Hematopoietic multipotent progenitor cell treated with erythropoietin and hydrocortisone succinate and interleukin-3 and kit ligand, for 4 days (in vitro differentiated cells): Measurements from ENCODE around the gene DCDC2C.
A peak's percentile ranks its signal among the peaks of the same experiment; 100 is the strongest.

Experiments used
- DNase-seq: peaks from one replicate; pipeline ENCODE4 v3.0.0-alpha.2; 2015

The DCDC2C gene

DNA sequence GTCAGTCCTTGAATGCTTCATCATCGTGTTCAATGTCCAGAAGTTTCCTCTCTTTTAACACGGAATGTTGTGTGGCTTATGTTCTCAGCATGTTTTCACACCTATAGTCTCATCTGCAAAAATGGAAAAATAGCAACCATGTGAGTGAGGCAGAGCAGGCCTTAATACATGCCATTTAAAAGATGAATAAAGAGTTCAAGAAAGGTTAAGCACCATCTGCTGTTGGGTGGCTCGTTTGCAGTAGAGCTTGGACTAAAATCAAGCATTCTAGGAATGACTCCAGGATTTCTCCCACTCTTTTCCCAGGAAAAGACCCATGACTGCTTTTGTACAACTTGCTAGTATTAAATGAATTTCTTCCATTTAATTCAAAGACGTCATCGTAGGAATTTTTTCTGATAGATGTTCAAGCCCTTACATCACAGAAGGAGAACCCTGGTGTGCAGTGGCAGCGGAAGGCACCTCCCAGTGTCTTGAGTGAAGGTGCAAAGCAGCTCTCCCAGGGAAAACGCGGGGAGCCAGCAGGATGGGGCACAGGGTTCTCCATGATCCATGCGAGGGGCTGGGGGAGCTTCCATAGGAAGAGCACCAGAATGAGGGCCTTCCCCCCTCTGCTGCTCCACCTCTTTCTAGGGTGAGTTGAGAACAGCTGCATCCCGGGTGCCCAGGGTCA, 9.6 kb downstream of the DCDC2C start:
- no peak for DNase-seq

- no peak for DNase-seq
These were observed 15.3 kb downstream of the DCDC2C start for GRCh38 chr2:3718679-3719078.

DNA sequence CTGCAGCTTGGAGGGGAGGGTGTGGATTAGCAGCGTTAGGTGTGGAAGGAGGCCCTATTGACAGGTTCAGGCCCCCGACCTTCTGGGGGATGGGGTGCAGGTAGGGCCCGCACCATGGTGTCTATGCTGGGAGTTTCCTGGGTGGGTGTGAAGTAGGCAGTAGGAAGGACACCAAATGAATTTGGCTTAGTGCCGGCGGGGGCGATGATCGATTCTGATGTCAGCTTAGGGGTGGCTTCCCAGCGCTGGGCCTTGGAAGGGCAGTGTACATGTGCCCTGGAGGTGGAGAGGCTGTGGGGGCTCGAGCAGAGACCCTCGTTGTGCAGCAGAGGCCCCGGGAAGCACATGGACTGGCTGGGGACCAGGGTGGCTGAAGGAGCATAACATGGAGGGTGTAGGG, 21.6 kb downstream of the DCDC2C start:
- DNase-seq: no peak

DNA sequence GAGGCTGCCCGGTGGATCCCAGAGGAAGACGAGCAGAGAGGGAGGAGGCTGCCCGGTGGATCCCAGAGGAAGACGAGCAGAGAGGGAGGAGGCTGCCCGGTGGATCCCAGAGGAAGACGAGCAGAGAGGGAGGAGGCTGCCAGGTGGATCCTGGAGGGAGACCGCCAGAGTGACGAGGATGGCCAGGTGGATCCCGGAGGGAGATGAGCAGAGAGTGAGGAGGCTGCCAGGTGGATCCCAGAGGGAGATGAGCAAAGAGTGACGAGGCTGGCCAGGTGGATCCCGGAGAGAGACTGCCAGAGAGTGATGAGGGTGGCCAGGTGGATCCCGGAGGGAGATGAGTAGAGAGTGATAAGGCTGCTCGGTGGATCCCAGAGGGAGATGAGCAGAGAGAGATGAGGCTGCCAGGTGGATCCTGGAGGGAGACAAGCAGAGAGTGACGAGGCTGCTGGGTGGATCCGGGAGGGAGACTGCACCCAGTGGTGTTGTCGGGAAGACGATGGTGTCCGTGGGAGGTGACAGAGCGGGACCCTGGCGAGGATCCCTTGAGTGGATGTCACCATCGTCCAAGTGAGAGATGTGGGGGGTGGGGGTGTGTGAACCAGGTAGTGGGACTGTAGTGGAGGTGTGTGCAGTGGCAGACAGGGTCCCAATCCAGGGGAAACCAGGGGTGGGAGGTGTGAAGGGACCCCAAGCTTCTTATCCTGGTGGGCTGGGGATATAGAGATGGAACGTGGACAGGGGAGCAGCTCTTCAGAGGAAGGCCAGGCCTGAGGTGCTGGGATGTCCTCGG, 22.3 kb downstream of the DCDC2C start:
- DNase-seq: no peak

- no peak for DNase-seq
These were observed 23.1 kb downstream of the DCDC2C start for GRCh38 chr2:3726511-3726910.

DNA sequence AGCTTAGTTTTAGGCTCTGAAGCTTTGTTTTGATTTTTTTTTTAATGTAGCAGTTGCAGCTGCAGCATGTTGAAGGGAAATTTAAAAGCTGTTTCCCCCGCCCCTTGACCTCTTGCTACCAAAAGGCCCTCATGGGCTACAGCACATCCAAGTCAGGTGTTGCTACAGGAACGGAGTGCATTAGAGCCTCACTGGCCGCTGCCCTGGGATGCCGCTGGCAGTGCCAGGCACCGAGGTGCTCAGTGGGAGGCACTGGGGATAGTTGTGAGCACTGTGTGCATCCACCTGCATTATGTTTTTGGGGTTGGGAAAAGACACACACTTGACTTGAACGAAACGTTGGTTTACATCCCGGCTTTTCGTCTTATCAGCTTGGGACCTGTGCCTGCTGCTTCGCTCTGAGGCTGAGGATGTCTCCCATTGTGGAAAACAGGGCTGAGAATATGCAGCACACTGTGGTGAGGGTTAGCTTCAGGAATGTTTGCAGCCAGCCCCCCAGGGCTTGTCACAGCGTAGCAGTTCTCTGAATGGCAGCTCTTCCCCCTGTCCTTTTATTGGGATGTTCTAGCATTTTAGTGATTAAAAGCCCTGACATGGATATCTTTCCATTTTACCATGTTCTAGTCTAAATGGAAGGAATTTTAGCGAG, 24.1 kb downstream of the DCDC2C start:
- no peak for DNase-seq

- DNase-seq: peak; percentile 70
These were observed 25.0 kb downstream of the DCDC2C start for GRCh38 chr2:3728104-3729054.

- no peak for DNase-seq
These were observed 25.7 kb downstream of the DCDC2C start for GRCh38 chr2:3729055-3729448.

- no peak for DNase-seq
These were observed 26.4 kb downstream of the DCDC2C start for GRCh38 chr2:3729786-3730185.

- no peak for DNase-seq
These were observed 27.3 kb downstream of the DCDC2C start for GRCh38 chr2:3730646-3731045.

- DNase-seq: no peak
These were observed 28.5 kb downstream of the DCDC2C start for GRCh38 chr2:3731829-3732228.

DNA sequence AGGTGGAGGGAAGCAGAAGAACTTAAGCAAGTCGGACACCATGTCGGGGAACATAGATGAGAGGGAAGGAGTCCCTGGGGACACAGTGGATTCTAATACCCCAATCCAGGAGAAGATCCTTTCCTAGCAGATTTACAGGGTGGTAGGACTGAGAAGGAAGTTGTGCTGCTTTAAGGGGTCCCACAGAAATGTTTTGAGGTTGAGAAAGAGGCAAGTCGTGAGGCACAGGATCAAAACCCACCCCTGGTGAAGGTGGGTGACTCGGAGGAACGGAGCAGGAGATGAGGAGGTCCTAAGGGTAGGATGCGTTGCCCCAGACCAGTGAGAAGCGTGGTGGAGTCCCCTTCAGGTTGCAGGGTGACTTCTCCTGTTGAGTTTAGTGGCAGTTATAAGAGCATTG, 32.7 kb downstream of the DCDC2C start:
- no peak for DNase-seq

DNA sequence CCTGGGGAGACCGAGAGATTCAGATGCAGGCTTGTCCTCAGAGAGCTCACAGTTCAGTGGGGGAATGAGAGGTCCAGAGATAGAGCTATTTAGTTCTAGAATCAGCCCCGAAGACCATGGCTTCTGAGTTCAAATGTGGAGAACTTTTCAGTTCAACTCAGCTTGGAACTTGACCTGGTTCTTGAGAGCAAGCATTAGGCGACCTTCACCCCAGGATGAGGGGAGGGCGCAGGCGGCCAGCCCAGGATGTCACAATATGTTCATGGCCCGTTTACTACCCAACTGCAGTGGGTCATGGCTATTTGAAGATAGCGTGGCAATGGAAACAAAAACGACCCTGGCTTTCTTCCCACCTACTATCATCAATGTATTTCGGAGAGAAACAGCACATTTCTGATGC, 33.8 kb downstream of the DCDC2C start:
- no peak for DNase-seq

- DNase-seq: peak; percentile 71
These were observed 35.1 kb downstream of the DCDC2C start for GRCh38 chr2:3738454-3738853.

- no peak for DNase-seq
These were observed 35.9 kb downstream of the DCDC2C start for GRCh38 chr2:3739313-3739712.

GRCh38 chr2:3741396-3741795, 38.0 kb downstream of the DCDC2C start:
- DNase-seq: peak; percentile 50

DNA sequence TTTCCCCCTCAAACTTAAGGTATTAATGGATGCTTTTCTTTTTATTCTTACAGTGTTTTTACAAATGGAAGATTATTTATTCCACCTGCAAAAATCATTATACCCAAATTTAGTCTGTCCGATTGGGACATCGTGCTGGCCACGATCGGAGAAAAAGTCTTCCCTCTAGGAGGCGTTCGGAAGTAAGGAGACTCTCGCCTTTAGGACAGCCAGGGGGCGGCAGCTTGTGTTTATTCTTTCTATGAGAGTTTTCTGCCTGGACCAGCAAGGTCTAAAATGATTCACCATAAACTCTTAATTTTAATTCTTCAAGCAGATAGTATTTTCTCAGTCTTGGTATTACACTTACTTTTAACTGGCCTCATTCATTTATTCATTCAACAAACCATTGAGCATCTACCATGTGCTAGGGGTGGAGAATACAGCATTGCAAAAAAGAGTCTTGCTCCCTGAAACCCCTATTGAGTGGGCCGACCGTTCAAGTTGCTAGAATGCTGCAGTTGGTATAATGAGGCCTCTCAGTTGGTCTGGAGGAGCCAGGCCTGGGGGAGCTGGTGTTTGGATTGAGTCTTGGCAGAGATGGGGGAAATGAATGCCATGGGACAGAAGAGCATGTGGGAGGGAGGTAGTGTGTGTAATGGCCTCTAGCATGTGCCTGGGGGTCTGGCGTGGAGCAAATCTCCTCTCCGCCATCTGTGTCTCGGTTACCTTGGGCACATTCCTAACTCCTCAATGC, 38.7 kb downstream of the DCDC2C start:
- DNase-seq: no peak

- no peak for DNase-seq
These were observed 39.6 kb downstream of the DCDC2C start for GRCh38 chr2:3742743-3743508.

- DNase-seq: no peak
These were observed 40.7 kb downstream of the DCDC2C start for GRCh38 chr2:3743951-3744555.

GRCh38 chr2:3745920-3746319, 42.5 kb downstream of the DCDC2C start:
- no peak for DNase-seq
